ENCODE measurements around the gene ZBED2. TPM values are rescaled to one million over a fixed set of nuclear protein-coding genes. Genes with fewer than 3 reads are reported as not detected.

The ZBED2 gene
- polyA plus RNA-seq, 1 experiment, result not detected

DNA sequence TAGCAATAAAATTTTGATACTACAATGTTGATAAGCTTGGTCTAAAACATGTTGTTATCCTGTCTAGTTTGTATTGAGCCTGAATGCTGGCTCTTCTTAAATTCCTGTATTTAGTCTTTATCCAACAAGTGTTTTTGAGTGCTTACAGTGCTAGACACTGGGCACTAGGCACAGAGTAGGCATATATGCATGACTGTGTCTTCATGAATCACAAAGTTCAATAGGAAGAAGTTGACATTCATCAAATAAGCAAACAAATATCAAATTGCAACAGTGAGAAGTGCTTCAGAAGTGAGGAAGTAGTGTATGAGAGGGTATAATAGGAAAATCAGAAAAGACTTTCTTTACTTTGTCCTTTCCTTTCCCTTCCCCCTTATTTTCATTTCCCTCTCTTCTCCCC, 46.4 kb downstream of the ZBED2 start:
- H3K27me3 ChIP-seq (ENCODE audit: control insufficient read depth, insufficient read depth, low read length), result no peaks in the 10 kb centered on the region
- CTCF ChIA-PET, result interaction anchor here (1.0 kb wide), 1 partner anchor 10 kb away, joined by 3 read pairs; no protein-coding TSS in a partner anchor
- no peak overlapping the region for H3K4me3 ChIP-seq (ENCODE audit: low read depth, low read length)
- TF ChIP-seq CTCF (IDR thresholded peaks at IDR 0.05; ENCODE audit: insufficient read depth, low read depth, low read length), result no peak
- DNase-seq (ENCODE audit: low read depth), result no peak
- POLR2A ChIA-PET, result no interaction called here
- H3K36me3 ChIP-seq (ENCODE audit: control insufficient read depth, insufficient read depth, low read length), result no peaks in the 10 kb centered on the region

- no peak overlapping the region for H3K4me3 ChIP-seq (ENCODE audit: low read depth, low read length)
- ChIA-PET POLR2A (no interaction called here), CTCF (interaction anchor here (1.0 kb wide), 1 partner anchor 9 kb away, joined by 3 read pairs; no protein-coding TSS in a partner anchor)
- H3K36me3 ChIP-seq (ENCODE audit: control insufficient read depth, insufficient read depth, low read length), result no peaks in the 10 kb centered on the region
- no peak for DNase-seq (ENCODE audit: low read depth)
- no peaks in the 10 kb centered on the region for H3K27me3 ChIP-seq (ENCODE audit: control insufficient read depth, insufficient read depth, low read length)
- TF ChIP-seq CTCF (IDR thresholded peaks at IDR 0.05; ENCODE audit: insufficient read depth, low read depth, low read length), result no peak
Measured at GRCh38 chr3:111548092-111548491, 47.1 kb downstream of the ZBED2 start.

DNA sequence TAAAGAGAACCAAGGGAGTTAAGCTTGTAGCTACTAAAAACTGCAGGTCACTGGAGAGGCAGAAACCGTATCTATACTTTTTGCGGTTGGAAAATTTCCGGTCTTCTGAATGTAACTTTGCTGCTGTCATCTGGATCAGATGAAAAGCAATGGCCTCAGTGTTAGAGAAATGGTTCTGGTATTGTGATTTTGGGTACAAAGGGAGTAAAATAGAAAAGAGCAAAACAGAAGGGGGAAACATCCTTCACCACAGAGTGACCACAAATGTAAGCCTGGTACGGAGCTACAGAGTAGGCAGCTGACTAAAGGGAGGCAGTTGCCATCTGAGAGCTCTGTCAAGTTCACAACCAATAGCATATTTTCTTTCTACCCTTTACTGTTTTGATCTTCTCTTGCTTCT, 47.5 kb downstream of the ZBED2 start:
- no peaks in the 10 kb centered on the region for H3K27me3 ChIP-seq (ENCODE audit: control insufficient read depth, insufficient read depth, low read length)
- no peak for DNase-seq (ENCODE audit: low read depth)
- ChIA-PET POLR2A (no interaction called here), CTCF (no interaction called here)
- no peak for TF ChIP-seq CTCF (IDR thresholded peaks at IDR 0.05; ENCODE audit: insufficient read depth, low read depth, low read length)
- H3K4me3 ChIP-seq (ENCODE audit: low read depth, low read length), result no peak overlapping the region
- H3K36me3 ChIP-seq (ENCODE audit: control insufficient read depth, insufficient read depth, low read length), result no peaks in the 10 kb centered on the region

DNA sequence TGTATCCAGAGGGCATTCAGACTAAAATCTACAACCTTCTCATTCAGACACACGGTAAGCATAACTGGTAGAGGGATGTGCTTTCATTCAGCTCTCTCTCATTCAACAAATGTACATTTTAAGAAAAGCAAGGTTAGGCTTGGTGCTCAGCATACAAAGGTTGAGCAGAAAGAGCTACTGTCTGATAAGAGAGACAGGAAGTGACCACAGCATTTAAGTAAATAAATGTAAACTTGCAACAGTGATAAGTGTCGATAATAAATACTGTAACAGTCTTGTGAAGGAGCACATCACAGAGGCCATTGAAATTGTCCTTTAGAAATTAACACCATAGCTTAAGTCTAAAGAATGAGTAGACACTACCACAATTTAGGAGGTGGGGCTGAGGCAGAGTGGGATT, 49.8 kb downstream of the ZBED2 start:
- POLR2A ChIA-PET, result no interaction called here
- H3K4me3 ChIP-seq (ENCODE audit: low read depth, low read length), result no peak overlapping the region
- DNase-seq (ENCODE audit: low read depth), result no peak
- CTCF ChIA-PET, result no interaction called here
- TF ChIP-seq CTCF (IDR thresholded peaks at IDR 0.05; ENCODE audit: insufficient read depth, low read depth, low read length), result no peak
- H3K36me3 ChIP-seq (ENCODE audit: control insufficient read depth, insufficient read depth, low read length), result no peaks in the 10 kb centered on the region
- no peaks in the 10 kb centered on the region for H3K27me3 ChIP-seq (ENCODE audit: control insufficient read depth, insufficient read depth, low read length)

Other genes starting within 250 kb of the ZBED2 start
- gene CD96, start 53.1 kb downstream of the ZBED2 start, polyA plus RNA-seq (2011; rRNA removed), result 0.06 and 0.18 TPM in 2 replicates
- gene PLCXD2, start 79.3 kb upstream of the ZBED2 start, polyA plus RNA-seq (2011; rRNA removed), result 0.64 and 0.71 TPM in 2 replicates